Measurements from ENCODE around the gene KMT5C.

- TF ChIP-seq CTCF (IDR thresholded peaks at IDR 0.05): no peak
- no peak for TF ChIP-seq POLR2A (IDR thresholded peaks at IDR 0.05)
Observed at GRCh38 chr19:55321466-55322137, 18.1 kb upstream of the KMT5C start.
